OCI-LY1 (cell line): ENCODE data around the gene WFS1.

Experiments used
- EZH2 ChIP-seq: fragments of 200-600 bp; sonication (generic), shearing (Covaris generic); IDR thresholded peaks from 2 replicates; pipeline ENCODE4 v1.8.0; 2017; ENCODE audit warnings: borderline replicate concordance, mixed run types, mild to moderate bottlenecking, antibody characterized with exemption, low read length, moderate library complexity, mixed read lengths
- TF ChIP-seq, protein P1 (sequence below): fragments of 200-600 bp; sonication (generic), shearing (Covaris generic); IDR thresholded peaks from 2 replicates; pipeline ENCODE4 v1.5.1; 2017; ENCODE audit warnings: mild to moderate bottlenecking, antibody characterized with exemption, low read length, moderate library complexity, mixed read lengths

- TF ChIP-seq, protein P1, sequence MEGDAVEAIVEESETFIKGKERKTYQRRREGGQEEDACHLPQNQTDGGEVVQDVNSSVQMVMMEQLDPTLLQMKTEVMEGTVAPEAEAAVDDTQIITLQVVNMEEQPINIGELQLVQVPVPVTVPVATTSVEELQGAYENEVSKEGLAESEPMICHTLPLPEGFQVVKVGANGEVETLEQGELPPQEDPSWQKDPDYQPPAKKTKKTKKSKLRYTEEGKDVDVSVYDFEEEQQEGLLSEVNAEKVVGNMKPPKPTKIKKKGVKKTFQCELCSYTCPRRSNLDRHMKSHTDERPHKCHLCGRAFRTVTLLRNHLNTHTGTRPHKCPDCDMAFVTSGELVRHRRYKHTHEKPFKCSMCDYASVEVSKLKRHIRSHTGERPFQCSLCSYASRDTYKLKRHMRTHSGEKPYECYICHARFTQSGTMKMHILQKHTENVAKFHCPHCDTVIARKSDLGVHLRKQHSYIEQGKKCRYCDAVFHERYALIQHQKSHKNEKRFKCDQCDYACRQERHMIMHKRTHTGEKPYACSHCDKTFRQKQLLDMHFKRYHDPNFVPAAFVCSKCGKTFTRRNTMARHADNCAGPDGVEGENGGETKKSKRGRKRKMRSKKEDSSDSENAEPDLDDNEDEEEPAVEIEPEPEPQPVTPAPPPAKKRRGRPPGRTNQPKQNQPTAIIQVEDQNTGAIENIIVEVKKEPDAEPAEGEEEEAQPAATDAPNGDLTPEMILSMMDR, result no peak
- TF ChIP-seq EZH2, result no peak
Measured at GRCh38 chr4:6299875-6300274, 30.2 kb downstream of the WFS1 start.
